Spleen (tissue), 11 donors: ENCODE data around the gene MLF2. TPM values are rescaled to one million over a fixed set of nuclear protein-coding genes. Genes with fewer than 3 reads are reported as not detected.

Experiments used
- DNase-seq: peaks from one replicate; pipeline ENCODE4 v3.0.0-alpha.2; 2020
- H3K27ac ChIP-seq, 8 donors: fragments of 200-600 bp; sonication (generic) in 7 of 8; 1 replicate in 4 of 8; 2 replicates in 4 of 8; pipeline versions ENCODE4 v1.5.0 to v1.8.0; 2016 to 2021; ENCODE audit warnings: inconsistent platforms in 4 of 8, mild to moderate bottlenecking in 4 of 8, moderate library complexity in 1 of 8
- H3K27me3 ChIP-seq, 7 donors: fragments of 200-600 bp; sonication (generic) in 6 of 7; replicated peaks in 1 of 7; 1 replicate in 4 of 7; 2 replicates in 3 of 7; pipeline versions ENCODE4 v1.5.0 to v1.8.0; 2016 to 2021; ENCODE audit warnings: inconsistent platforms in 3 of 7, mild to moderate bottlenecking in 1 of 7
- H3K36me3 ChIP-seq, 6 donors: fragments of 200-600 bp; sonication (generic) in 5 of 6; 1 replicate in 4 of 6; 2 replicates in 2 of 6; pipeline versions ENCODE4 v1.5.0 to v1.8.0; 2016 to 2021; ENCODE audit warnings: inconsistent platforms in 2 of 6
- H3K4me1 ChIP-seq, 6 donors: fragments of 200-600 bp; sonication (generic) in 5 of 6; 1 replicate in 3 of 6; 2 replicates in 3 of 6; pipeline versions ENCODE4 v1.5.0 to v1.8.0; 2016 to 2021; ENCODE audit warnings: inconsistent platforms in 3 of 6
- H3K4me3 ChIP-seq, 8 donors: fragments of 200-600 bp; sonication (generic) in 7 of 8; 1 replicate in 4 of 8; 2 replicates in 4 of 8; pipeline versions ENCODE4 v1.5.0 to v1.8.0; 2016 to 2021; ENCODE audit warnings: inconsistent platforms in 4 of 8, mild to moderate bottlenecking in 4 of 8, moderate library complexity in 2 of 8
- H3K9me3 ChIP-seq, 8 donors: fragments of 200-600 bp; sonication (generic) in 7 of 8; 1 replicate in 4 of 8; 2 replicates in 4 of 8; pipeline versions ENCODE4 v1.5.0 to v1.8.0; 2016 to 2021; ENCODE audit warnings: inconsistent platforms in 4 of 8
- POLR2A ChIP-seq, 3 donors: fragments of 450-650 bp; IDR thresholded peaks; one replicate each; pipeline ENCODE4 v1.5.1; 2017; ENCODE audit warnings: antibody characterized with exemption in 3 of 3, mild to moderate bottlenecking in 1 of 3
- POLR2AphosphoS5 ChIP-seq, 3 donors: sonication (generic); formaldehyde crosslinking; IDR thresholded peaks; one replicate each; pipeline ENCODE4 v1.5.1; 2017; ENCODE audit warnings: antibody characterized with exemption in 3 of 3
- WGBS, 5 donors: extraction: QIAGEN DNeasy Blood & Tissue Kit in 3 of 5; methylation state at CpG; one replicate each; pipeline versions ENCODE4 v1.1.5 to v1.1.7; 2013 to 2018; 5-methylcytosine and 5-hydroxymethylcytosine counted together
- intact Hi-C: fragments of 100-400 bp; cut with DNase I; formaldehyde crosslinking; loops from one replicate; pipeline ENCODE4 v1.15.0; 2023; ENCODE audit warnings: low total_unique reads
- polyA plus RNA-seq, 3 donors: library from polyadenylated mRNA; stranded (reverse); fragments of 200-250 nt; gene quantifications; one replicate each; pipeline ENCODE4 v1.2.1, GENCODE V29; 2013
- total RNA-seq, 7 donors: library from RNA; depleted of rRNA in 3 of 7; stranded (reverse); fragments of >200 nt in 3 of 7; fragmentation: NEBNext Ultra II Directional in 4 of 7; extraction: Animal tissue kit (Norgen Biotek cat#: 25700) in 4 of 7; gene quantifications; one replicate each; pipeline versions ENCODE4 v1.1.0 to v1.2.1, GENCODE V29; 2016 to 2021
- TF ChIP-seq, protein P1 (sequence below), 11 experiments: fragments of 200-600 bp in 7 of 11; fragments of 450-650 bp in 4 of 11; sonication (generic) in 4 of 11; IDR thresholded peaks in 8 of 11; conservative IDR thresholded peaks in 3 of 11; 1 replicate in 7 of 11; 2 replicates in 4 of 11; pipeline versions ENCODE4 v1.4.0 to v1.8.0; 2016 to 2021; ENCODE audit warnings: antibody characterized with exemption in 11 of 11, inconsistent platforms in 4 of 11, mild to moderate bottlenecking in 1 of 11
- donor health status: healthy with polysubstance abuse.
- donor health status: DM: no; HTN: no; CAD: no; lungs with moderate emphysema.
- donor health status: DM: no; HTN: no; CAD: no.
- donor health status: Bipolar disorder and iron deficiency.
- donor health status: healthy.
- donor health status: DM: no; HTN: no; CAD: no.
- donor health status: DM: yes; HTN: yes; CAD: no.

Gene MLF2
- total and polyA plus RNA-seq, 10 donors: 78.0 to 123 (median 104) TPM

DNA sequence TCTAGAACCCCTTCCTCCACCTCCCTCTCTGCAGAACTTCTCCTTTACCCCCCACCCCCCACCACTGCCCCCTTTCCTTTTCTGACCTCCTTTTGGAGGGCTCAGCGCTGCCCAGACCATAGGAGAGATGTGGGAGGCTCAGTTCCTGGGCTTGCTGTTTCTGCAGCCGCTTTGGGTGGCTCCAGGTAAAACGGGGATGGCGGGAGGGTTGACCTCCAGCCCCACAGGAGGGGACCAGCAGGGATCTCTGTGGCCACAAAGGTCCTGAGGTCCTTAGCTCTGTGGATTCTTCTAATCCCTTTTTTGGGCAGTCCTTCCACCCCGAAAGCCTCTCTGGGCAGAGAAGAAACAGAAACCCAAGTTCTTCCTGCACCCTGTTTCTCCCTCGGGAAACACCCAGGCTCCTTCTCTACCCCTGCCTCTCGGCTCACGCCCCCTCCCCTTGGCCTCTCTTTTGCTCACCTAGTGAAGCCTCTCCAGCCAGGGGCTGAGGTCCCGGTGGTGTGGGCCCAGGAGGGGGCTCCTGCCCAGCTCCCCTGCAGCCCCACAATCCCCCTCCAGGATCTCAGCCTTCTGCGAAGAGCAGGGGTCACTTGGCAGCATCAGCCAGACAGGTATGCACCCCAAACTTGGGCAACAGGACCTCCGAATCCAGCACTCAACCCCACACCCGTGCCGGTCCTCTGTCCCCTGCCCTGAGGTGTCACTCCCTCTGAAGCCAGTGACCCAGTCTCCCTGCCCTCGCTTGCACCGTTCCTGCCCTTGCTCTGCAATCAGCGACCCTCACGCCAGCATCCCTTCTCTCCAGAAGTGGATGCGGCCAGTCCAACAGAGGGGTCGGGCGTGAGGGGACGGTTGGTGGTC is 20.0 kb upstream of the MLF2 start:
- no peak for DNase-seq
- Histone ChIP-seq H3K36me3 (peaks cover 0 to 26% (median 0%) of the 10 kb centered on the region in 6 donors), H3K27me3 (peaks cover 0 to 87% (median 20%) of the 10 kb centered on the region in 7 donors), H3K4me3 (peak overlapping the region in 6 of 8 donors; percentile 4 to 63 (median 30)), H3K9me3 (no peaks in the 10 kb centered on the region), H3K27ac (peak overlapping the region in 4 of 8 donors; percentile 65 to 84 (median 79)), H3K4me1 (peaks cover 0 to 87% (median 44%) of the 10 kb centered on the region in 6 donors)
- intact Hi-C loops: no loop called here
- TF ChIP-seq POLR2A (IDR thresholded peaks at IDR 0.05) (no peak), POLR2AphosphoS5 (IDR thresholded peaks at IDR 0.05) (no peak)
- TF ChIP-seq, protein P1, sequence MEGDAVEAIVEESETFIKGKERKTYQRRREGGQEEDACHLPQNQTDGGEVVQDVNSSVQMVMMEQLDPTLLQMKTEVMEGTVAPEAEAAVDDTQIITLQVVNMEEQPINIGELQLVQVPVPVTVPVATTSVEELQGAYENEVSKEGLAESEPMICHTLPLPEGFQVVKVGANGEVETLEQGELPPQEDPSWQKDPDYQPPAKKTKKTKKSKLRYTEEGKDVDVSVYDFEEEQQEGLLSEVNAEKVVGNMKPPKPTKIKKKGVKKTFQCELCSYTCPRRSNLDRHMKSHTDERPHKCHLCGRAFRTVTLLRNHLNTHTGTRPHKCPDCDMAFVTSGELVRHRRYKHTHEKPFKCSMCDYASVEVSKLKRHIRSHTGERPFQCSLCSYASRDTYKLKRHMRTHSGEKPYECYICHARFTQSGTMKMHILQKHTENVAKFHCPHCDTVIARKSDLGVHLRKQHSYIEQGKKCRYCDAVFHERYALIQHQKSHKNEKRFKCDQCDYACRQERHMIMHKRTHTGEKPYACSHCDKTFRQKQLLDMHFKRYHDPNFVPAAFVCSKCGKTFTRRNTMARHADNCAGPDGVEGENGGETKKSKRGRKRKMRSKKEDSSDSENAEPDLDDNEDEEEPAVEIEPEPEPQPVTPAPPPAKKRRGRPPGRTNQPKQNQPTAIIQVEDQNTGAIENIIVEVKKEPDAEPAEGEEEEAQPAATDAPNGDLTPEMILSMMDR (IDR thresholded peaks at IDR 0.05 in 8 of 11, conservative IDR thresholded peaks at IDR 0.05 in 3 of 11): no peak
- 60 to 81% (median 69%) methylated on average over 20 to 21 of the region's 21 CpGs for WGBS, 5 donors

DNA sequence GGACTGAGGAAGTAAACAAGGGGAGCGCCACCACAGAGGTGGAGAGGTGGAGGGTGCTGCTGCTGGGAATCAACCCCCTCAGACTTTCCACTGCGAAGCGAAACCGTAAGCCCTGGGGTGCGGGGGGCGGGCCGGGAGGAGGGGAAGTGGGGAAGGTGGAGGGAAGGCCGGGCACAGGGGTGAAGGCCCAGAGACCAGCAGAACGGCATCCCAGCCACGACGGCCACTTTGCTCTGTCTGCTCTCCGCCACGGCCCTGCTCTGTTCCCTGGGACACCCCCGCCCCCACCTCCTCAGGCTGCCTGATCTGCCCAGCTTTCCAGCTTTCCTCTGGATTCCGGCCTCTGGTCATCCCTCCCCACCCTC is 19.4 kb upstream of the MLF2 start, which contains the start of gene LAG3:
Gene LAG3 (plus strand): TSS at position 190 of the 365 bp plus-strand sequence. CDS start 333 bp downstream, outside the sequence.
- Histone ChIP-seq H3K27me3 (peaks cover 0 to 87% (median 20%) of the 10 kb centered on the region in 7 donors), H3K36me3 (peaks cover 0 to 25% (median 0%) of the 10 kb centered on the region in 6 donors), H3K4me3 (peak within 1 kb of the TSS in 6 of 8 donors; percentile 4 to 63 (median 30)), H3K27ac (peak within 1 kb of the TSS in 4 of 8 donors; percentile 65 to 84 (median 79)), H3K9me3 (no peaks in the 10 kb centered on the region), H3K4me1 (peaks cover 0 to 88% (median 48%) of the 10 kb centered on the region in 6 donors)
- WGBS, 5 donors: 21 to 32% (median 29%) methylated on average over 8 to 15 of the region's 15 CpGs
- intact Hi-C loops: no loop called here
- TF ChIP-seq POLR2A (IDR thresholded peaks at IDR 0.05) (no peak), POLR2AphosphoS5 (IDR thresholded peaks at IDR 0.05) (peak in 2 of 3 donors; percentile 21 to 38)
- TF ChIP-seq, protein P1 (IDR thresholded peaks at IDR 0.05 in 8 of 11, conservative IDR thresholded peaks at IDR 0.05 in 3 of 11): no peak
- no peak for DNase-seq

GRCh38 chr12:6771509-6772330 is 18.8 kb upstream of the MLF2 start:
- intact Hi-C loops: no loop called here
- TF ChIP-seq POLR2A (IDR thresholded peaks at IDR 0.05) (peak in 1 of 3 donors; percentile 5), POLR2AphosphoS5 (IDR thresholded peaks at IDR 0.05) (no peak)
- H3K27me3 ChIP-seq: peaks cover 0 to 86% (median 20%) of the 10 kb centered on the region in 7 donors
- peaks cover 0 to 93% (median 53%) of the 10 kb centered on the region in 6 donors for H3K4me1 ChIP-seq
- peak overlapping the region in 2 of 8 donors; percentile 30 to 63 for H3K4me3 ChIP-seq
- no peak for DNase-seq
- WGBS, 5 donors: 69 to 75% (median 72%) methylated on average over 12 of the region's 12 CpGs
- peak overlapping the region in 4 of 8 donors; percentile 43 to 84 (median 79) for H3K27ac ChIP-seq
- H3K36me3 ChIP-seq: peaks cover 0 to 21% (median 0%) of the 10 kb centered on the region in 6 donors
- H3K9me3 ChIP-seq: no peaks in the 10 kb centered on the region

DNA sequence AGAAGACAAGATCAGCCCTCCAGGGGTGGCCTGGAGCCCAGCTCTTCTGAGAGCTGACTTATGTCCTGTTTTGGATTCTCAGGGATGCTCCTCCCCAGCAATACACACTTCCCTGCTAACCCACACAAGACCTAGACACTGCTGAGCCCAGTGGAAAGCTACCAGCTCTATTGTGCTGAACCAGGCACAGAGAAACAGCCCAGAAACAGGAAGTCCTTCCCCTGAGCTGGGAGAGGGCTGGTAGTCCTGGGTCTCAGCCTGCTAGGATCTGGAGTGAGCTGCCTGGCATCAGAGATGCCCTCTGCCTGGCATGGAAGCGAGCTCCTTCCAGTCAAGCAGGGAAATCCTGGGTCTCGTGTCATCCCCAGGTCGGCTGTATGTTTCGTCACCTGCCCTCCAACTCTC is 18.2 kb upstream of the MLF2 start:
- H3K4me1 ChIP-seq: peaks cover 0 to 94% (median 54%) of the 10 kb centered on the region in 6 donors
- intact Hi-C loops: no loop called here

More for the DNA sequence above, 18.2 kb upstream of the MLF2 start:
- no peak for DNase-seq
- WGBS, 5 donors: 73 to 90% (median 84%) methylated on average over 2 to 4 of the region's 4 CpGs
- Histone ChIP-seq H3K36me3 (peaks cover 0 to 21% (median 0%) of the 10 kb centered on the region in 6 donors), H3K27me3 (peaks cover 0 to 86% (median 20%) of the 10 kb centered on the region in 7 donors), H3K4me3 (no peak overlapping the region), H3K27ac (peak overlapping the region in 4 of 8 donors; percentile 37 to 84 (median 62)), H3K9me3 (no peaks in the 10 kb centered on the region)
- TF ChIP-seq, protein P1 (IDR thresholded peaks at IDR 0.05 in 8 of 11, conservative IDR thresholded peaks at IDR 0.05 in 3 of 11): no peak
- peak in 2 of 3 donors; percentile 34 to 42 for TF ChIP-seq POLR2AphosphoS5 (IDR thresholded peaks at IDR 0.05)
